Measurements from ENCODE around the gene UBE4B.

- no peak for TF ChIP-seq REST (IDR thresholded peaks at IDR 0.05; ENCODE audit: insufficient read depth in 1 of 2, low read depth in 2 of 2, low read length in 1 of 2)
- no peak for TF ChIP-seq CTCF (IDR thresholded peaks at IDR 0.05)
- TF ChIP-seq TCF7L2 (IDR thresholded peaks at IDR 0.05; ENCODE audit: low read depth, low read length), result no peak
- TF ChIP-seq SIN3A (IDR thresholded peaks at IDR 0.05; ENCODE audit: borderline replicate concordance, insufficient read depth, low read depth, low read length), result no peak
These were observed 13.8 kb downstream of the UBE4B start for GRCh38 chr1:10046356-10047085.
